Stimulated activated CD4-positive, alpha-beta T cell treated with anti-CD3 and anti-CD28 coated beads, Interleukin-2, amount 100 ng/mL, for 24 hours (primary cell): Measurements from ENCODE around the gene DNHD1.
"Not testable (repeated sequence)": the region's sequence is repeated elsewhere in the genome, so short reads cannot be mapped to it uniquely, and the experiment has no call there.

Experiments used
- DNase-seq, 2 donors: peaks; one replicate each; pipeline ENCODE4 v3.0.0-alpha.2; 2020

Gene DNHD1

GRCh38 chr11:6480299-6480914 is 16.7 kb upstream of the DNHD1 start:
- no peak for DNase-seq

GRCh38 chr11:6481012-6481923 is 15.8 kb upstream of the DNHD1 start, which contains the start of the genes ARFIP2 and TIMM10B:
Gene ARFIP2, minus strand, starts transcription at chr11:6481331. Its CDS starts 910 bp downstream, at chr11:6480421.
Gene TIMM10B, plus strand, starts transcription at chr11:6481501. Its CDS starts 16 bp downstream, at chr11:6481517.
- DNase-seq, result peak; percentile 98

- DNase-seq, result peak in 1 of 2 donors; percentile 22
Measured at GRCh38 chr11:6481924-6482275, 15.2 kb upstream of the DNHD1 start.

- DNase-seq, result no peak
Measured at GRCh38 chr11:6482441-6482840, 14.6 kb upstream of the DNHD1 start.

- no peak for DNase-seq
Measured at GRCh38 chr11:6483015-6483414, 14.1 kb upstream of the DNHD1 start.

- no peak for DNase-seq
Measured at GRCh38 chr11:6485661-6486060, 11.4 kb upstream of the DNHD1 start.

GRCh38 chr11:6486256-6486655 is 10.8 kb upstream of the DNHD1 start:
- DNase-seq, result no peak

- no peak for DNase-seq
Measured at GRCh38 chr11:6486938-6487337, 10.1 kb upstream of the DNHD1 start.

GRCh38 chr11:6488342-6488741 is 8.7 kb upstream of the DNHD1 start:
- no peak for DNase-seq

- no peak for DNase-seq
Measured at GRCh38 chr11:6488821-6489220, 8.3 kb upstream of the DNHD1 start.

GRCh38 chr11:6489306-6489705 is 7.8 kb upstream of the DNHD1 start:
- no peak for DNase-seq

GRCh38 chr11:6498121-6498520 is 1.0 kb downstream of the DNHD1 start:
- DNase-seq, result no peak

- no peak for DNase-seq
Measured at GRCh38 chr11:6498544-6498943, 1.5 kb downstream of the DNHD1 start.

- DNase-seq, result no peak
Measured at GRCh38 chr11:6502382-6502781, 5.3 kb downstream of the DNHD1 start.

GRCh38 chr11:6504166-6504565 is 7.1 kb downstream of the DNHD1 start:
- DNase-seq, result no peak

GRCh38 chr11:6505577-6506240 is 8.6 kb downstream of the DNHD1 start:
- DNase-seq, result no peak

GRCh38 chr11:6516865-6517264 is 19.8 kb downstream of the DNHD1 start:
- DNase-seq, result no peak

GRCh38 chr11:6520265-6520664 is 23.2 kb downstream of the DNHD1 start:
- DNase-seq, result no peak

- not testable (repeated sequence) for DNase-seq
Measured at GRCh38 chr11:6521946-6522345, 24.9 kb downstream of the DNHD1 start.

GRCh38 chr11:6523253-6523652 is 26.2 kb downstream of the DNHD1 start:
- no peak for DNase-seq

- DNase-seq, result no peak
Measured at GRCh38 chr11:6526411-6527135, 29.5 kb downstream of the DNHD1 start.

GRCh38 chr11:6529266-6529665 is 32.2 kb downstream of the DNHD1 start:
- DNase-seq, result no peak

- no peak for DNase-seq
Measured at GRCh38 chr11:6530848-6531247, 33.8 kb downstream of the DNHD1 start.
